Neural cell (in vitro differentiated cells): ENCODE data around the gene ST3GAL5.

ENCODE experiments used
- CTCF ChIP-seq: fragments of 450-650 bp; IDR thresholded peaks from 2 replicates; pipeline ENCODE4 v1.5.1; 2014; ENCODE audit warnings: antibody characterized with exemption, mild to moderate bottlenecking, moderate library complexity; ENCODE audit not compliant: poor library complexity, severe bottlenecking
- EP300 ChIP-seq: fragments of 450-650 bp; conservative IDR thresholded peaks from 2 replicates; pipeline ENCODE4 v1.6.1; 2014; ENCODE audit warnings: antibody characterized with exemption, mild to moderate bottlenecking, moderate library complexity; ENCODE audit not compliant: poor library complexity, severe bottlenecking
- REST ChIP-seq: IDR thresholded peaks from 2 replicates; pipeline ENCODE4 v1.6.1; 2012; ENCODE audit warnings: borderline replicate concordance
- TAF1 ChIP-seq: IDR thresholded peaks from 2 replicates; pipeline ENCODE4 v1.6.1; 2012; ENCODE audit warnings: low read depth

- no peak for TF ChIP-seq CTCF
- no peak for TF ChIP-seq REST
- no peak for TF ChIP-seq TAF1
- TF ChIP-seq EP300: no peak
These were observed 38.3 kb downstream of the ST3GAL5 start for GRCh38 chr2:85850451-85850850.
